ENCODE measurements around the gene MYH6.

GRCh38 chr14:23432102-23432925 is 24.2 kb upstream of the MYH6 start:
- TF ChIP-seq, protein P1, sequence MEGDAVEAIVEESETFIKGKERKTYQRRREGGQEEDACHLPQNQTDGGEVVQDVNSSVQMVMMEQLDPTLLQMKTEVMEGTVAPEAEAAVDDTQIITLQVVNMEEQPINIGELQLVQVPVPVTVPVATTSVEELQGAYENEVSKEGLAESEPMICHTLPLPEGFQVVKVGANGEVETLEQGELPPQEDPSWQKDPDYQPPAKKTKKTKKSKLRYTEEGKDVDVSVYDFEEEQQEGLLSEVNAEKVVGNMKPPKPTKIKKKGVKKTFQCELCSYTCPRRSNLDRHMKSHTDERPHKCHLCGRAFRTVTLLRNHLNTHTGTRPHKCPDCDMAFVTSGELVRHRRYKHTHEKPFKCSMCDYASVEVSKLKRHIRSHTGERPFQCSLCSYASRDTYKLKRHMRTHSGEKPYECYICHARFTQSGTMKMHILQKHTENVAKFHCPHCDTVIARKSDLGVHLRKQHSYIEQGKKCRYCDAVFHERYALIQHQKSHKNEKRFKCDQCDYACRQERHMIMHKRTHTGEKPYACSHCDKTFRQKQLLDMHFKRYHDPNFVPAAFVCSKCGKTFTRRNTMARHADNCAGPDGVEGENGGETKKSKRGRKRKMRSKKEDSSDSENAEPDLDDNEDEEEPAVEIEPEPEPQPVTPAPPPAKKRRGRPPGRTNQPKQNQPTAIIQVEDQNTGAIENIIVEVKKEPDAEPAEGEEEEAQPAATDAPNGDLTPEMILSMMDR (IDR thresholded peaks at IDR 0.05): no peak
- TF ChIP-seq POLR2A (IDR thresholded peaks at IDR 0.05): no peak
